ENCODE results near the gene SPINT2.
"Not testable (repeated sequence)": the region's sequence is repeated elsewhere in the genome, so short reads cannot be mapped to it uniquely, and the experiment has no call there.

The SPINT2 gene

GRCh38 chr19:38324431-38324830, 60.1 kb downstream of the SPINT2 start:
- no peak for DNase-seq

DNA sequence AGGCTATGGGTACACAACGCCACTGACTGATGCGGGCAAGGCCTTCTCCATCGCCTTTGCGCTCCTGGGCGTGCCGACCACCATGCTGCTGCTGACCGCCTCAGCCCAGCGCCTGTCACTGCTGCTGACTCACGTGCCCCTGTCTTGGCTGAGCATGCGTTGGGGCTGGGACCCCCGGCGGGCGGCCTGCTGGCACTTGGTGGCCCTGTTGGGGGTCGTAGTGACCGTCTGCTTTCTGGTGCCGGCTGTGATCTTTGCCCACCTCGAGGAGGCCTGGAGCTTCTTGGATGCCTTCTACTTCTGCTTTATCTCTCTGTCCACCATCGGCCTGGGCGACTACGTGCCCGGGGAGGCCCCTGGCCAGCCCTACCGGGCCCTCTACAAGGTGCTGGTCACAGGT, 62.2 kb downstream of the SPINT2 start:
- no peak for DNase-seq

GRCh38 chr19:38329651-38330050, 65.3 kb downstream of the SPINT2 start:
- no peak for DNase-seq

- DNase-seq: no peak
Measured at GRCh38 chr19:38331728-38332127, 67.4 kb downstream of the SPINT2 start.

DNA sequence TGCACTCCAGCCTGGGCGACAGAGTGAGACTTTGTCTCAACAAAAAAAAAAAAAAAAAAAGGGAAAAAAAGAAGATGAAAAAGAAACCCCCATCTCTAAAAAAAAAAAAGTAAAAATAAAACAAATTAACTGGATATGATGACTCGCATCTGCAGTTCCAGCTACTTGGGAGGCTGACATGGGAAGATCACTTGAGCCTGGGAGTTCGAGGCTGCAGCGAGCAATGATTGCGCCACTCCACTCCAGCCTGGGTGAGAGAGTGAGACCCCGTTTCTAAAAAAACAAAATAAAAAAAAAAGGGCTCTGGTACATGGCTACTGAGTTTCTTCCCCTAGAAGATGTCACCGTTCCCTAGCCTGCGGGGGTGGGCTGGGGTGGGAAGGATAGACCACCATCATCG, 68.9 kb downstream of the SPINT2 start:
- no peak for DNase-seq

DNA sequence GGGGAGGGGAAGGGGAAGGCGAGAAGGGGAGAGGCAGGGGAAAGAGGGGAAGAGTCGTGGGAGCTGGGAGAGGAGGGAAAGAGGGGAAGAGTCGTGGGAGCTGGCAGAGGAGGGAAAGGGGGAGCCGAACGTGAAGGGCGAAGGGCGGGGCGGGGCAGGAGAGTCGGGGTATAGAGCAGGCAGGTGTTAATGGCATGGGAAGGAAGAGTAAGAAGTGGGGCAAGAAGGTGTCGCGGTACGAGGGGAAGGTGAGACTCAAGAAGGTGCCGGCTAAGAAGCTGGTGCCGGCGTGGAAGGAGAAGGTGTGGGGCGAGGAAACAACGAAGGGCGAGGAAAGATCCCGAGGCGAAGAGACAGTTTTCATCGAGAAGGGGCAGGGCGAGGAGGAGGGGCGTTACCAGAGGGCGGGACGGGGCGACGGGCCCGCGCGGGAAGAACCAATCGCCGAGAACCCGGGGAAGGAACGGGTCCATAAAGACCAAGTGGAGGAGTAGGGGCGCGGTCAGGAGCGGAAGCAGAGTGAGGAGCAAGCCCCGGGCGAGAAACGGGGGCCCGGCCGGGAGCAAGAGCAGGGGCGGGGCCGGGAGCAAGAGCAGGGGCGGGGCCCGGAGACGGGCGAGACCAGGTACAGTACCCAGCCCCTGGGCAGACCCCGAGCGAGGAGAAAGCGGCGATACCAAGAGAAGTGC, 71.7 kb downstream of the SPINT2 start:
- peak; percentile 93 for DNase-seq

DNA sequence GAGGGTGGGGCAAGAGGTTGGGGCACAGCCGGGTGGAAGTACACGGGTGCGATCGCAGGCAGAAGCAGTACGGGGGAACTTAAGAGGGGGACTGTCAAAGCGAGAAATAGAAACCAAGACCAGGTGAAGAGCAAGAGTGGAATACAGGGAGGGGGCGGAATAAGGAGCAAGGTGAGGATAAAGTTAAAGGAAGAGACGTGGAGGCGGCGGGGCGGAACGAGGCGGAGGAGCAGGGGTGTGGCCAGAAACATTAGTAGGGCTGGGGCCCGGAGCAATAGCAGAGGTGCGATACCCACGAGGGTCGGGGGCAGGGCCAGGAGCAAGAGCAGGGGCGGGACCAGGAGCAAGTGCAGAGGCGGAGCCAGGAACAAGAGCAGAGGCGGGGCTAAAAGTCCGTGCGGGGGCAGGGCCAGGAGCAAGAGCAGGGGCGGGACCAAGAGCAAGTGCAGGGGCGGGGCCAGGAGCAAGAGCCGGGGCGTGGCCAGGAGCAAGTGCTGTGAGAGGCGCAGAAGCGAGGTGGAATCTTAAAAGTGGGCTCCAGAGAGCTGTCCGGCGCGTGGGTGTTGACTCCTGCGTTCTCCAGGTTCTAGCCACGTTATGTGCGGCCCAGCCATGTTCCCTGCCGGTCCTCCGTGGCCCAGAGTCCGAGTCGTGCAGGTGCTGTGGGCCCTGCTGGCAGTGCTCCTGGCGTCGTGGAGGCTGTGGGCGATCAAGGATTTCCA, 72.4 kb downstream of the SPINT2 start:
- peak; percentile 93 for DNase-seq

GRCh38 chr19:38337360-38337653, 72.9 kb downstream of the SPINT2 start:
- no peak for DNase-seq

DNA sequence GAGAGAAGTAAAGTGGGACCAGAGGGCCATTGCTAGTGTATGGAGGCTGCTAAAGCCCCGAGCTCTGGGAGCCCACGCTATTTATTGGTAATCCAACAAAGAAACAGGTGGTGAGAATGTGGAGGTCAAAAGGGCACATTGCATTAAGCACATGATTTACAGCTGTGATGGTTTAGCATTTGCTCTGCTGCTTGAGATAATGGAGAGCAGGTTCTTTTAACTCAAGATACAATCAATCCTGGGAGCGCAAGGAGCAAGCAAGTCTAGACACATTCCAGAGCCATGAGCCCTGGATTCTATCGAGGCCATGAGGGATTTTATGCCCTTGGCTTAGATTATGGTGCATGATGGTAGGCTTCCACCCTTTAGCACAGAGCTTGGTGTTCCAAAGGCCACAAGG, 74.6 kb downstream of the SPINT2 start:
- not testable (repeated sequence) for DNase-seq

- DNase-seq: no peak
Measured at GRCh38 chr19:38340927-38341326, 76.6 kb downstream of the SPINT2 start.
